Rectal smooth muscle tissue (tissue), 1 donor: ENCODE results near the gene MAPKAPK5.
"Not testable (repeated sequence)": the region's sequence is repeated elsewhere in the genome, so short reads cannot be mapped to it uniquely, and the experiment has no call there.

Source experiments
- H3K27ac ChIP-seq: one replicate; pipeline ENCODE4 v1.7.0; 2013; ENCODE audit warnings: low read depth, low read length, inconsistent platforms
- H3K27me3 ChIP-seq: one replicate; pipeline ENCODE4 v1.7.0; 2013; ENCODE audit warnings: low read length; ENCODE audit not compliant: control insufficient read depth, insufficient read depth
- H3K36me3 ChIP-seq: one replicate; pipeline ENCODE4 v1.7.0; 2013; ENCODE audit warnings: low read length; ENCODE audit not compliant: control insufficient read depth, insufficient read depth
- H3K4me1 ChIP-seq: one replicate; pipeline ENCODE4 v1.7.0; 2013; ENCODE audit warnings: low read length; ENCODE audit not compliant: control insufficient read depth, insufficient read depth
- H3K4me3 ChIP-seq: one replicate; pipeline ENCODE4 v1.7.0; 2013; ENCODE audit warnings: low read length
- H3K9ac ChIP-seq: one replicate; pipeline ENCODE4 v1.7.0; 2013; ENCODE audit warnings: low read length

MAPKAPK5 gene

GRCh38 chr12:111818340-111818739, 23.7 kb upstream of the MAPKAPK5 start:
- Histone ChIP-seq H3K9ac (no peak overlapping the region), H3K27ac (no peak overlapping the region), H3K4me3 (no peak overlapping the region), H3K27me3 (no peaks in the 10 kb centered on the region), H3K36me3 (no peaks in the 10 kb centered on the region), H3K4me1 (no peaks in the 10 kb centered on the region)

- no peaks in the 10 kb centered on the region for H3K36me3 ChIP-seq
- no peak overlapping the region for H3K4me3 ChIP-seq
- H3K27ac ChIP-seq, result no peak overlapping the region
- H3K4me1 ChIP-seq, result no peaks in the 10 kb centered on the region
- H3K9ac ChIP-seq, result no peak overlapping the region
- no peaks in the 10 kb centered on the region for H3K27me3 ChIP-seq
Measured at GRCh38 chr12:111819191-111820158, 22.6 kb upstream of the MAPKAPK5 start.

GRCh38 chr12:111820828-111821227, 21.2 kb upstream of the MAPKAPK5 start:
- H3K9ac ChIP-seq, H3K4me1 ChIP-seq, H3K36me3 ChIP-seq, H3K27ac ChIP-seq, H3K27me3 ChIP-seq, H3K4me3 ChIP-seq: not testable (repeated sequence)

- Histone ChIP-seq H3K27me3 (no peaks in the 10 kb centered on the region), H3K9ac (no peak overlapping the region), H3K27ac (no peak overlapping the region), H3K36me3 (no peaks in the 10 kb centered on the region), H3K4me1 (no peaks in the 10 kb centered on the region), H3K4me3 (no peak overlapping the region)
Measured at GRCh38 chr12:111822886-111823285, 19.1 kb upstream of the MAPKAPK5 start.

DNA sequence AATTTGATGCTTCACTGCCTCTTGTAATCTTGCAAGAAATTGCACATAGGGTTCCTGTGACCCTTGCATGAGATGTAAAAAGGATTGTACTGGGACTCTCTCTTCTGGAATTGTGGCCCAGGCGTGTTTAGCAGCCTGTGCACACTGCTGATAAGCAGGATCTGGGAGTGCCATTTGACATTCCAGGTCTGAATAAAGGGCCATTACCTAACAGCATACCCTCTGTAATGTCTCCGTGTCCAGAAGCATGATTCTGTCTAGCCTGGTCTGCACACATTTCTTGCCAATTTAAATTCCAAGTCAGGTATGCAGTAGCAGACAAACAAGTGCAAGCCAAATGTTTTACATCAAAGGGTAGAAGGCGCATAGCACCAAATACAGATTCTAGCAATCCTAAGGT, 18.1 kb upstream of the MAPKAPK5 start:
- Histone ChIP-seq H3K27ac (no peak overlapping the region), H3K4me3 (no peak overlapping the region), H3K9ac (no peak overlapping the region), H3K36me3 (no peaks in the 10 kb centered on the region), H3K27me3 (no peaks in the 10 kb centered on the region), H3K4me1 (no peaks in the 10 kb centered on the region)

DNA sequence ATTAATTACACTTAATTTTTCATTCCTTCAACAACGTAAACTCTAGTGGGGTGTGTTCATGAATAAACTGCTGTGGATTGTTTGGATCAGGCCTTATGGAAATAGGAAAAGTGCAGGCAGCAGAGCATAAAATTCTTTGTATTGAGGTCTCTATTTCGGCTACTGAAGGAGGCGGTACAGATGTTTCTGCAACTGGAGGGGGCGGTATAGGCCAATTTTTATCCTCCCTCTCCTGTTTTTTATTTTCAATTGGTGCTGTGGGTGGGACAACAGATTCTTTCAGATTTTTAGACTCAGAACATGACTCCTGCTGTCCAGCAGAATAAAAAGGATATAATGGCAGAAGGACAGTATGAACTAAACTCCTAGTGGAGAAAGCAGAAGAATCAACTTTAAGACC, 17.7 kb upstream of the MAPKAPK5 start:
- H3K36me3 ChIP-seq, H3K27ac ChIP-seq, H3K27me3 ChIP-seq, H3K4me1 ChIP-seq, H3K9ac ChIP-seq, H3K4me3 ChIP-seq: not testable (repeated sequence)

GRCh38 chr12:111825509-111825908, 16.5 kb upstream of the MAPKAPK5 start:
- no peak overlapping the region for H3K9ac ChIP-seq
- H3K36me3 ChIP-seq, result no peaks in the 10 kb centered on the region
- no peaks in the 10 kb centered on the region for H3K4me1 ChIP-seq
- H3K27ac ChIP-seq, result no peak overlapping the region
- H3K27me3 ChIP-seq, result no peaks in the 10 kb centered on the region
- H3K4me3 ChIP-seq, result no peak overlapping the region

DNA sequence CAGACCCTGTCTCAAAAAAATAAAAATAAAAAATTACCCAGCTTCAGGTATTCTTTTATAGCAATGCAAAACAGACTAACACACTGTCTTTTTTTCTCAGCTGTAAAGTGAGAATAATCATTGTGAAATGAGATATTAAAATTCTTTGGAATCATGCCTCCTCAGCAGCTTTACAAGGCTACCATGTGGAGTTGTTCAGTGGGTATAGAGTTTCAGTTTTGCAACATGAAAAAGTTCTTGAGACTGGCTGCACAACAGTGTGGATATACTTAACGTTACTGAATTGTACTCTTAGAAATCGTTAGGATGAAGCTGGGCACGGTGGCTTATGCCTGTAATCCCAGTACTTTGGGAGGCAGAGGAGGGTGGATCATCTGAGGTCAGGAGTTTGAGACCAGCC, 15.7 kb upstream of the MAPKAPK5 start:
- H3K27ac ChIP-seq, result no peak overlapping the region
- H3K36me3 ChIP-seq, result no peaks in the 10 kb centered on the region
- no peaks in the 10 kb centered on the region for H3K4me1 ChIP-seq
- H3K27me3 ChIP-seq, result no peaks in the 10 kb centered on the region
- H3K9ac ChIP-seq, result no peak overlapping the region
- no peak overlapping the region for H3K4me3 ChIP-seq

GRCh38 chr12:111826992-111827391, 15.0 kb upstream of the MAPKAPK5 start:
- Histone ChIP-seq H3K4me1 (no peaks in the 10 kb centered on the region), H3K36me3 (no peaks in the 10 kb centered on the region), H3K27ac (no peak overlapping the region), H3K4me3 (no peak overlapping the region), H3K9ac (no peak overlapping the region), H3K27me3 (no peaks in the 10 kb centered on the region)

GRCh38 chr12:111827907-111828306, 14.1 kb upstream of the MAPKAPK5 start:
- Histone ChIP-seq H3K27ac (no peak overlapping the region), H3K9ac (no peak overlapping the region), H3K4me3 (no peak overlapping the region), H3K27me3 (no peaks in the 10 kb centered on the region), H3K4me1 (no peaks in the 10 kb centered on the region), H3K36me3 (no peaks in the 10 kb centered on the region)

DNA sequence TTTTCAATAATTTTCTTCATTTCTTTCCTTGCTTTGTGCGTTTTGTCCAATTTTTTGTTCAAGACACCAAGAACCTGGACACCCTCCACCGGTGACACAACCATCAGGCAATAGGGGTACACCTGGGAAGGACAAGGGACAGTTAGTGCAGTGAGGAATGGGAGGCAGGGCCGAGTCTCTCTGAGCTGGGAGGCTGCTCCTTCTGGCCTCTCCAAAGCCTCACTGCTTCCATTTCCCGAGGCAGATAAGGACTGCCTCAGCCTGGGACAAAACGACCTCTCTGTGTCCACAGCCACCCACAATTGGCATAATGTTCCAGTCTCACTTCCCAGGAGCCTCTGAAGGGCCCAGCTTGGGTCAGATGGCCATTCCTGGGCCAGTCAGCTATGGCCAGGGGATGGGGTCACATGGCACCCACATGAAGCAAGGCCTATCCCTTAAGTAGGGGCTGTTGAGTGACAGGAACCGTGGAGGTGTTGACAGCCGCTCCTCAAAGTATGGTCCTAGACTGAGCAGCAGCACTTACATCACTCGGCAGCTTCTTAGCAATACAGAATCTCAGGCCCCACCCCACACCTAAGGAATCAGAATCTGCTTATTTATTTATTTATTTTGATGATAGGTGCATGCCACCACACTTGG, 13.6 kb upstream of the MAPKAPK5 start:
- no peak overlapping the region for H3K9ac ChIP-seq
- H3K27ac ChIP-seq, result no peak overlapping the region
- no peaks in the 10 kb centered on the region for H3K36me3 ChIP-seq
- no peak overlapping the region for H3K4me3 ChIP-seq
- no peaks in the 10 kb centered on the region for H3K27me3 ChIP-seq
- no peaks in the 10 kb centered on the region for H3K4me1 ChIP-seq

DNA sequence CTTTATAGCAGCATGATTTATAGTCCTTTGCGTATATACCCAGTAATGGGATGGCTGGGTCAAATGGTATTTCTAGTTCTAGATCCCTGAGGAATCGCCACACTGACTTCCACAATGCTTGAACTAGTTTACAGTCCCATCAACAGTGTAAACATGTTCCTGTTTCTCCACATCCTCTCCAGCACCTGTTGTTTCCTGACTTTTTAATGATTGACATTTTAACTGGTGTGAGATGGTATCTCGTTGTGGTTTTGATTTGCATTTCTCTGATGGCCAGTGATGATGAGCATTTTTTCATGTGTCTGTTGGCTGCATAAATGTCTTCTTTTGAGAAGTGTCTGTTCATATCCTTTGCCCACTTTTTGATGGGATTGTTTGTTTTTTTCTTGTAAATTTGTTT, 12.4 kb upstream of the MAPKAPK5 start:
- not testable (repeated sequence) for H3K36me3 ChIP-seq, H3K4me3 ChIP-seq, H3K27me3 ChIP-seq, H3K4me1 ChIP-seq, H3K27ac ChIP-seq, H3K9ac ChIP-seq
